ENCODE results near the gene NR6A1. TPM values are rescaled to one million over a fixed set of nuclear protein-coding genes. Genes with fewer than 3 reads are reported as not detected.

Gene NR6A1
- total RNA-seq, 1 experiment from 2014 or later = 99.3 TPM

- peaks cover 90 to 96% of the 10 kb centered on the region in 2 experiments for H3K4me1 Mint-ChIP-seq
- H3K23me2 ChIP-seq (ENCODE audit: insufficient read length, low read depth, low read length, poor library complexity, severe bottlenecking) = peaks cover 3% of the 10 kb centered on the region
- no peaks in the 10 kb centered on the region for H3K36me3 Mint-ChIP-seq (ENCODE audit: insufficient read depth in 1 of 3, low read depth in 3 of 3)
- H3K4me2 ChIP-seq (ENCODE audit: insufficient read depth, insufficient read length, low read length) = no peak overlapping the region
- no peak overlapping the region for H3K27ac ChIP-seq (ENCODE audit: insufficient read length, low read depth, low read length)
- no peaks in the 10 kb centered on the region for H3K27me3 ChIP-seq (ENCODE audit: insufficient read depth, low read length)
- H2BK120ac ChIP-seq (ENCODE audit: low read depth, low read length, poor library complexity, severe bottlenecking) = no peak overlapping the region
- no peak overlapping the region for H2BK5ac ChIP-seq (ENCODE audit: insufficient read length, low read length)
- H3K9ac ChIP-seq (ENCODE audit: extremely low read depth, insufficient read length, low read length) = no peak overlapping the region
- H3K18ac ChIP-seq (ENCODE audit: insufficient read length, low read depth, low read length) = no peak overlapping the region
- no peak overlapping the region for H2AFZ ChIP-seq (ENCODE audit: low read length)
- H3K79me1 ChIP-seq (ENCODE audit: insufficient read depth, low read depth, low read length, poor library complexity, severe bottlenecking) = no peaks in the 10 kb centered on the region
- no peak overlapping the region for H4K8ac ChIP-seq (replicated peaks; ENCODE audit: insufficient read length, low read depth, low read length)
- no peak overlapping the region for H2BK12ac ChIP-seq (ENCODE audit: insufficient read length, low read depth, low read length)
- peak overlapping the region; percentile 6 to 39; a peak in 2 of 5 replicates for H3K4me3 Mint-ChIP-seq
- H4K91ac ChIP-seq (ENCODE audit: insufficient read length, low read depth, low read length) = no peak overlapping the region
- no peak overlapping the region for H3K14ac ChIP-seq (ENCODE audit: insufficient read depth, low read length)
- H3K4ac ChIP-seq (ENCODE audit: low read depth, low read length) = no peak overlapping the region
- no peak overlapping the region for H3K56ac ChIP-seq (ENCODE audit: insufficient read length, low read depth, low read length)
- peaks cover 7% of the 10 kb centered on the region for H3K27me3 Mint-ChIP-seq (ENCODE audit: low read depth)
- no peak overlapping the region for H2BK20ac ChIP-seq (ENCODE audit: low read depth, low read length, poor library complexity, severe bottlenecking)
- no peaks in the 10 kb centered on the region for H3K9me3 Mint-ChIP-seq
- H3K79me2 ChIP-seq (ENCODE audit: insufficient read depth, low read length) = peaks cover 15% of the 10 kb centered on the region; the same call in 1 of the 2 replicates
- H4K20me1 ChIP-seq (ENCODE audit: control insufficient read depth, insufficient read depth, insufficient read length) = no peaks in the 10 kb centered on the region
- no peak overlapping the region for H3T11ph ChIP-seq (ENCODE audit: low read length)
- H3K27ac Mint-ChIP-seq = peak overlapping the region in 2 of 3 experiments; percentile 33 to 89; a peak in 3 of 7 replicates
- H3K23ac ChIP-seq (ENCODE audit: insufficient read length, low read depth, low read length) = no peak overlapping the region
- H2AK5ac ChIP-seq (ENCODE audit: insufficient read length, low read length) = no peak overlapping the region
- no peak overlapping the region for H2BK15ac ChIP-seq (ENCODE audit: low read depth, low read length)
- no peak overlapping the region for H4K5ac ChIP-seq (ENCODE audit: insufficient read length, low read depth, low read length)
- no peak for DNase-seq
- no peaks in the 10 kb centered on the region for H3K9me3 ChIP-seq (ENCODE audit: control insufficient read depth, low read depth, low read length)
- H3K4me1 ChIP-seq (ENCODE audit: insufficient read depth, low read length) = peaks cover 12% of the 10 kb centered on the region
- no peak for TF ChIP-seq CTCF (conservative IDR thresholded peaks at IDR 0.05)
- no CpG with 5 or more reads among the region's 3 CpGs for WGBS (ENCODE audit: extremely low coverage, insufficient read length, low lambda C conversion rate)
These were observed 8.5 kb downstream of the NR6A1 start for GRCh38 chr9:124762633-124763032.

Data from H9 (cell line).